HEK293 (cell line): ENCODE measurements around the gene GGTA1.

Experiments used
- CTCF ChIA-PET: fragments of 350-600 bp; formaldehyde crosslinking; extraction: SDS; loops from one replicate; lab custom pipeline; 2021; ENCODE audit warnings: antibody characterized with exemption; lab: Yijun Ruan, JAX
- POLR2A ChIA-PET: fragments of 300-600 bp; formaldehyde crosslinking; extraction: SDS; loops from one replicate; lab custom pipeline; 2020; ENCODE audit warnings: antibody characterized with exemption, inconsistent platforms; lab: Yijun Ruan, JAX
- H3K27ac ChIP-seq: fragments of 200-500 bp; sonication (Bioruptor generic); 2 replicates; pipeline ENCODE4 v1.5.1; 2014; ENCODE audit warnings: low read depth, low read length, control low read depth, inconsistent platforms; ENCODE audit errors: extremely low read depth
- H3K36me3 ChIP-seq, 2 experiments: fragments of 200-500 bp in 1 of 2; sonication (Bioruptor generic) in 1 of 2; 1 replicate in 1 of 2; 2 replicates in 1 of 2; pipeline ENCODE4 v1.5.1; 2014 to 2017; ENCODE audit warnings: inconsistent platforms in 2 of 2, low read length in 2 of 2; ENCODE audit not compliant: control insufficient read depth in 2 of 2, insufficient read depth in 1 of 2
- H3K4me1 ChIP-seq: fragments of 200-500 bp; sonication (Bioruptor generic); 2 replicates; pipeline ENCODE4 v1.5.1; 2014; ENCODE audit warnings: mild to moderate bottlenecking, low read length, inconsistent platforms; ENCODE audit not compliant: control insufficient read depth, insufficient read depth
- H3K4me3 ChIP-seq: 2 replicates; pipeline ENCODE4 v1.5.1; 2011; ENCODE audit warnings: low read depth, mild to moderate bottlenecking, control low read depth, low read length, moderate library complexity
- H3K9me3 ChIP-seq: fragments of 200-500 bp; sonication (Bioruptor generic); 2 replicates; pipeline ENCODE4 v1.5.1; 2014; ENCODE audit warnings: low read depth, low read length, inconsistent platforms; ENCODE audit not compliant: control insufficient read depth, insufficient read depth
- GLIS1 ChIP-seq: fragments of 450-650 bp; formaldehyde crosslinking; IDR thresholded peaks from 2 replicates; pipeline ENCODE4 v1.5.1; 2016; ENCODE audit warnings: missing biosample characterization, missing genetic modification characterization
- SP3 ChIP-seq: fragments of 450-650 bp; formaldehyde crosslinking; IDR thresholded peaks from 2 replicates; pipeline ENCODE4 v1.5.1; 2016; ENCODE audit warnings: missing biosample characterization, missing genetic modification characterization
- SP7 ChIP-seq: fragments of 450-650 bp; formaldehyde crosslinking; IDR thresholded peaks from 2 replicates; pipeline ENCODE4 v1.5.1; 2016; ENCODE audit warnings: missing biosample characterization, missing genetic modification characterization
- ZFP69B ChIP-seq: fragments of 450-650 bp; formaldehyde crosslinking; IDR thresholded peaks from 2 replicates; pipeline ENCODE4 v1.5.1; 2016; ENCODE audit warnings: missing biosample characterization, missing genetic modification characterization
- ZNF112 ChIP-seq: fragments of 450-650 bp; formaldehyde crosslinking; IDR thresholded peaks from 2 replicates; pipeline ENCODE4 v1.5.0; 2017; ENCODE audit warnings: missing biosample characterization, missing genetic modification characterization
- ZNF146 ChIP-seq: fragments of 450-650 bp; formaldehyde crosslinking; IDR thresholded peaks from 2 replicates; pipeline ENCODE4 v1.5.1; 2016; ENCODE audit warnings: missing biosample characterization, missing genetic modification characterization
- ZNF184 ChIP-seq: fragments of 450-650 bp; IDR thresholded peaks from 2 replicates; pipeline ENCODE4 v1.5.1; 2018; ENCODE audit warnings: missing biosample characterization, mild to moderate bottlenecking, missing genetic modification characterization
- ZNF248 ChIP-seq: fragments of 450-650 bp; formaldehyde crosslinking; IDR thresholded peaks from 2 replicates; pipeline ENCODE4 v1.5.1; 2017; ENCODE audit warnings: missing biosample characterization, missing genetic modification characterization
- ZNF341 ChIP-seq: fragments of 450-650 bp; formaldehyde crosslinking; IDR thresholded peaks from 2 replicates; pipeline ENCODE4; 2016; ENCODE audit warnings: low read depth, missing biosample characterization, missing genetic modification characterization
- ZNF354C ChIP-seq: fragments of 450-650 bp; formaldehyde crosslinking; IDR thresholded peaks from 2 replicates; pipeline ENCODE4 v1.5.1; 2016; ENCODE audit warnings: missing biosample characterization, missing genetic modification characterization, low read depth, borderline replicate concordance
- ZNF423 ChIP-seq: fragments of 450-650 bp; formaldehyde crosslinking; IDR thresholded peaks from 2 replicates; pipeline ENCODE4 v1.5.1; 2016; ENCODE audit warnings: missing biosample characterization, missing genetic modification characterization
- ZNF426 ChIP-seq: fragments of 450-650 bp; formaldehyde crosslinking; IDR thresholded peaks from 2 replicates; pipeline ENCODE4 v1.5.1; 2017; ENCODE audit warnings: missing biosample characterization, missing genetic modification characterization, mild to moderate bottlenecking, inconsistent platforms, moderate library complexity
- ZNF585B ChIP-seq: fragments of 450-650 bp; formaldehyde crosslinking; IDR thresholded peaks from 2 replicates; pipeline ENCODE4 v1.5.1; 2016; ENCODE audit warnings: missing biosample characterization, missing genetic modification characterization
- ZNF626 ChIP-seq: fragments of 450-650 bp; sonication (Bioruptor Pico); formaldehyde crosslinking; IDR thresholded peaks from 2 replicates; pipeline ENCODE4 v1.5.1; 2018; ENCODE audit warnings: missing biosample characterization, missing genetic modification characterization, inconsistent platforms
- ZNF654 ChIP-seq: fragments of 450-650 bp; formaldehyde crosslinking; IDR thresholded peaks from 2 replicates; pipeline ENCODE4 v1.5.1; 2016; ENCODE audit warnings: low read depth, missing biosample characterization, missing genetic modification characterization
- ZNF664 ChIP-seq: fragments of 450-650 bp; formaldehyde crosslinking; IDR thresholded peaks from 2 replicates; pipeline ENCODE4 v1.5.1; 2016; ENCODE audit warnings: missing biosample characterization, missing genetic modification characterization
- ZNF76 ChIP-seq: fragments of 450-650 bp; formaldehyde crosslinking; IDR thresholded peaks from 2 replicates; pipeline ENCODE4; 2016; ENCODE audit warnings: low read depth, missing biosample characterization, missing genetic modification characterization, borderline replicate concordance
- ZNF830 ChIP-seq: fragments of 450-650 bp; IDR thresholded peaks from 2 replicates; pipeline ENCODE4 v1.5.0; 2018; ENCODE audit warnings: missing biosample characterization, missing genetic modification characterization, low read depth, mild to moderate bottlenecking, moderate library complexity
- ZSCAN16 ChIP-seq: fragments of 450-650 bp; formaldehyde crosslinking; IDR thresholded peaks from 2 replicates; pipeline ENCODE4 v1.5.1; 2016; ENCODE audit warnings: missing biosample characterization, missing genetic modification characterization
- TF ChIP-seq, protein P1 (sequence below): fragments of 450-650 bp; IDR thresholded peaks from 2 replicates; pipeline ENCODE4 v1.5.1; 2018; ENCODE audit warnings: missing biosample characterization, missing genetic modification characterization
- TF ChIP-seq, protein P2 (sequence below): IDR thresholded peaks from 2 replicates; pipeline ENCODE4 v1.6.1; 2011; ENCODE audit warnings: mild to moderate bottlenecking, low read depth, low read length, borderline replicate concordance
- TF ChIP-seq, protein P3 (sequence below): fragments of 450-650 bp; formaldehyde crosslinking; IDR thresholded peaks from 2 replicates; pipeline ENCODE4 v1.5.1; 2016; ENCODE audit warnings: missing biosample characterization, missing genetic modification characterization

Gene GGTA1

DNA sequence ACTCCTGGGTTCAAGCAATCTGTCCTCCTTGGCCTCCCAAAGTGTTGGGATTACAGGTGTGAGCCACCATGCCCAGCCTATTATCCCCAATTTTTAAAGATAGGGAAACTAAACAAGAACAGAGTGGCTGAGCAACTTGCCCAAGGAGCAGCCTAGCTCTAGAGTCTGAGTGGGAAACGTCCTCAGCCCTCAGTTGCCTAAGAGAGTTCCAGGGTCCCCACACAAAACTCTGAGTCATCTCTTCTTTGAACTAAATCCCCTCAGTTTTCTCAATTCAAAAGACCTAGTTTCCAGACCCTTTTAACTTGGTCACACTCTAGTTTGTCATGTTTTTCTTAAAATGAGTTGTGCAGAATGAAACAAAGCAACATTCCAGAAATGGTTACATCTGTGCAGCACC lies 33.5 kb downstream of the GGTA1 start (continued):
- no peak for TF ChIP-seq ZNF626
- TF ChIP-seq ZNF146, result no peak
- TF ChIP-seq GLIS1 (tag by site-specific recombination), result no peak
- TF ChIP-seq ZNF664 (tag by site-specific recombination), result no peak
- TF ChIP-seq, protein P1, sequence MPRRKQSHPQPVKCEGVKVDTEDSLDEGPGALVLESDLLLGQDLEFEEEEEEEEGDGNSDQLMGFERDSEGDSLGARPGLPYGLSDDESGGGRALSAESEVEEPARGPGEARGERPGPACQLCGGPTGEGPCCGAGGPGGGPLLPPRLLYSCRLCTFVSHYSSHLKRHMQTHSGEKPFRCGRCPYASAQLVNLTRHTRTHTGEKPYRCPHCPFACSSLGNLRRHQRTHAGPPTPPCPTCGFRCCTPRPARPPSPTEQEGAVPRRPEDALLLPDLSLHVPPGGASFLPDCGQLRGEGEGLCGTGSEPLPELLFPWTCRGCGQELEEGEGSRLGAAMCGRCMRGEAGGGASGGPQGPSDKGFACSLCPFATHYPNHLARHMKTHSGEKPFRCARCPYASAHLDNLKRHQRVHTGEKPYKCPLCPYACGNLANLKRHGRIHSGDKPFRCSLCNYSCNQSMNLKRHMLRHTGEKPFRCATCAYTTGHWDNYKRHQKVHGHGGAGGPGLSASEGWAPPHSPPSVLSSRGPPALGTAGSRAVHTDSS (tag by site-specific recombination), result no peak

DNA sequence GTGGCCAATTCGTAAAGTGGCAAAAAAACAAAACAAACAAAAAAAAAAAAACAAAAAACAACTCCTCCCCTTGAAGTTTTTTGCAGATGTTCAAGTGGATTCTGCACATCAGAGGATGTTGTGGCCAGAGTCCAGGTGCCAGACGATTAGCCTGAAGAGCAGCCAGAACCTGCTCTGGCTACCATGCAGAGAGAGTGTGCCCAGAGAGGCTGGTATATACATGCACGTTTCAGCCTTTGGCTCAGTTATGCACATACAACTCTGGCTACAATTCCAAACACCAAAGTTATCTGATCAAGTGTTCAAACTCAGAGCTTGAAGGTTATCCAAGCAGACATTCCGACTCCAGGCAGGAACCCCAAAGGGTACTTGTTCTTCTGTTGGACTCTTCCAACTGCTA lies 34.7 kb downstream of the GGTA1 start:
- H3K36me3 ChIP-seq, result no peaks in the 10 kb centered on the region
- POLR2A ChIA-PET, result no interaction called here
- H3K4me3 ChIP-seq, result no peak overlapping the region
- CTCF ChIA-PET, result interaction anchor here (0.6 to 1.1 kb wide), 3 partner anchors 25 to 254 kb away, joined by 3 read pairs; partner anchors contain the start of gene GGTA1
- H3K9me3 ChIP-seq, result no peaks in the 10 kb centered on the region
- TF ChIP-seq SP3 (tag by site-specific recombination) (no peak), ZFP69B (tag by site-specific recombination) (no peak), ZNF184 (tag by site-specific recombination) (no peak), ZNF585B (no peak)
- no peak overlapping the region for H3K27ac ChIP-seq
- H3K4me1 ChIP-seq, result no peaks in the 10 kb centered on the region

DNA sequence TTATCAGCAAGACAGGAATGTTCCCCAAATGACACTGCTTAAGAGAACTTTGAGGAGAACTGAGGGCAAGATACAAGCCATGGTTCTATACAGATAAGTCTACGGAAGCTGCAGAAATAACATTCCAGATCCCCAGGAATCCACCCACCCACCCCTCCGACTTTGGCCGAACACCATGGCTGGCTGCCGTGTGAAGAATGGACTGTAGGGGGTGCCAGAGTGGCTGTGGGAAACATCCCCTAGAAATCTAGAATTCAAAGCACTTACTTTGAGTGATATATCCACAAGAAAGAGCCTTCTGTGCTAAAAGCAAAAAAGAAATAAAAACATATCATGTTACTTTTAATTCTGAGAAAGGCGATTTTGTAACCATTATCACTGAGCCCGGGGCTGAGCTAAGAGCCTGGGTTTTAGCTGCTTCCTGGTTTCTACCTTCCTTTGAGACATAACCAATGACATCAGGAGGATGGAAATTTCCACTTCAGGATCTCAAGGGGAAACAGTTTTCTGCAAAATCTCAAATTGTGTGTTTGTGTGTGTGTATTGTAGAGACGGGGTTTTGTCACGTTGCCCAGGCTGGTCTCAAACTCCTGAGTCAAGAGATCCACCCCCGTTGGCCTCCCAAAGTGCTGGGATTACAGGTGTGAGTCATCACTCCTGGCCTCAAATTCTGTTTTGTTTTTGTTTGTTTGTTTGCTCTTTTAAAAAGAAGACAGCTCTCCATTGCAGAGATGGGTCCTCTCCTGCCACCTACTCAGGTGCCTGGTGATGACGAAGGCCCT lies 36.4 kb downstream of the GGTA1 start:
- Histone ChIP-seq H3K36me3 (no peaks in the 10 kb centered on the region), H3K27ac (no peak overlapping the region), H3K4me3 (no peak overlapping the region), H3K4me1 (no peaks in the 10 kb centered on the region), H3K9me3 (no peaks in the 10 kb centered on the region)
- no peak for TF ChIP-seq ZNF112 (tag by site-specific recombination)
- TF ChIP-seq ZNF830 (tag by site-specific recombination), result no peak
- no peak for TF ChIP-seq SP7 (tag by site-specific recombination)
- TF ChIP-seq ZNF341 (tag by site-specific recombination), result no peak
- peak; percentile 29; the same call in 1 of the 2 replicates for TF ChIP-seq GLIS1 (tag by site-specific recombination)
- TF ChIP-seq ZNF426, result no peak
- TF ChIP-seq ZSCAN16, result no peak
- TF ChIP-seq ZNF654 (tag by site-specific recombination), result peak; percentile 31
- no peak for TF ChIP-seq ZNF76
- TF ChIP-seq, protein P2, sequence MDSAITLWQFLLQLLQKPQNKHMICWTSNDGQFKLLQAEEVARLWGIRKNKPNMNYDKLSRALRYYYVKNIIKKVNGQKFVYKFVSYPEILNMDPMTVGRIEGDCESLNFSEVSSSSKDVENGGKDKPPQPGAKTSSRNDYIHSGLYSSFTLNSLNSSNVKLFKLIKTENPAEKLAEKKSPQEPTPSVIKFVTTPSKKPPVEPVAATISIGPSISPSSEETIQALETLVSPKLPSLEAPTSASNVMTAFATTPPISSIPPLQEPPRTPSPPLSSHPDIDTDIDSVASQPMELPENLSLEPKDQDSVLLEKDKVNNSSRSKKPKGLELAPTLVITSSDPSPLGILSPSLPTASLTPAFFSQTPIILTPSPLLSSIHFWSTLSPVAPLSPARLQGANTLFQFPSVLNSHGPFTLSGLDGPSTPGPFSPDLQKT, result no peak
- no peak for TF ChIP-seq ZNF248 (tag by site-specific recombination)
- POLR2A ChIA-PET, result interaction anchor here (0.6 kb wide), 1 partner anchor 616 kb away, joined by 3 read pairs; no protein-coding TSS in a partner anchor
- CTCF ChIA-PET, result interaction anchor here (0.5 to 1.9 kb wide), 21 partner anchors 8 to 876 kb away, joined by 3 to 9 read pairs (median 3); no protein-coding TSS in a partner anchor

DNA sequence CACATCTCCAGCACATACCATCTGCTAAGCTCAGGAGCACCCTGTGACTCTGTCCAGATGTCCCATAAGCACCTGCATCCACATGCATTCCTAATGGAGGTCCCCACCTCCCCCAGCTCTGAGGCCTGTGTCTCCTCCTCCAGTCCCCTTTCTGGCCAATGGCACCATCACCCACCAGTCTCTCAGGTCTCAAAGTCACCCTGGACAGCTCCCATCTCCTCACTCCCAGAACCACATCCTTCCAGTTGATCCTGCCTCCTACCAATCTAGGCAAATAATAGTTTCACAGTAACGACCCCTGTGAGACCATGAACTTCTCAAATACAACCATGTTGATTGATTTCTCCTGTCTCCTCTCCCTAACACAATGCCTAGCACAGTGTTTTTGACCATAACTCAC lies 40.1 kb downstream of the GGTA1 start:
- POLR2A ChIA-PET, result no interaction called here
- TF ChIP-seq, protein P3, sequence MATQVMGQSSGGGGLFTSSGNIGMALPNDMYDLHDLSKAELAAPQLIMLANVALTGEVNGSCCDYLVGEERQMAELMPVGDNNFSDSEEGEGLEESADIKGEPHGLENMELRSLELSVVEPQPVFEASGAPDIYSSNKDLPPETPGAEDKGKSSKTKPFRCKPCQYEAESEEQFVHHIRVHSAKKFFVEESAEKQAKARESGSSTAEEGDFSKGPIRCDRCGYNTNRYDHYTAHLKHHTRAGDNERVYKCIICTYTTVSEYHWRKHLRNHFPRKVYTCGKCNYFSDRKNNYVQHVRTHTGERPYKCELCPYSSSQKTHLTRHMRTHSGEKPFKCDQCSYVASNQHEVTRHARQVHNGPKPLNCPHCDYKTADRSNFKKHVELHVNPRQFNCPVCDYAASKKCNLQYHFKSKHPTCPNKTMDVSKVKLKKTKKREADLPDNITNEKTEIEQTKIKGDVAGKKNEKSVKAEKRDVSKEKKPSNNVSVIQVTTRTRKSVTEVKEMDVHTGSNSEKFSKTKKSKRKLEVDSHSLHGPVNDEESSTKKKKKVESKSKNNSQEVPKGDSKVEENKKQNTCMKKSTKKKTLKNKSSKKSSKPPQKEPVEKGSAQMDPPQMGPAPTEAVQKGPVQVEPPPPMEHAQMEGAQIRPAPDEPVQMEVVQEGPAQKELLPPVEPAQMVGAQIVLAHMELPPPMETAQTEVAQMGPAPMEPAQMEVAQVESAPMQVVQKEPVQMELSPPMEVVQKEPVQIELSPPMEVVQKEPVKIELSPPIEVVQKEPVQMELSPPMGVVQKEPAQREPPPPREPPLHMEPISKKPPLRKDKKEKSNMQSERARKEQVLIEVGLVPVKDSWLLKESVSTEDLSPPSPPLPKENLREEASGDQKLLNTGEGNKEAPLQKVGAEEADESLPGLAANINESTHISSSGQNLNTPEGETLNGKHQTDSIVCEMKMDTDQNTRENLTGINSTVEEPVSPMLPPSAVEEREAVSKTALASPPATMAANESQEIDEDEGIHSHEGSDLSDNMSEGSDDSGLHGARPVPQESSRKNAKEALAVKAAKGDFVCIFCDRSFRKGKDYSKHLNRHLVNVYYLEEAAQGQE (tag by site-specific recombination), result peak; percentile 91
- TF ChIP-seq ZNF423 (tag by site-specific recombination) (no peak), ZNF354C (no peak)
- TF ChIP-seq, all 188 proteins: peak for 1
- CTCF ChIA-PET, result interaction anchor here (0.6 to 1.7 kb wide), 2 partner anchors 140 to 590 kb away, joined by 5 to 6 read pairs; no protein-coding TSS in a partner anchor
- Histone ChIP-seq H3K9me3 (no peaks in the 10 kb centered on the region), H3K4me1 (no peaks in the 10 kb centered on the region), H3K36me3 (no peaks in the 10 kb centered on the region), H3K27ac (no peak overlapping the region), H3K4me3 (no peak overlapping the region)
